Renal cortex interstitium (tissue), 11 donors: ENCODE data around the gene SELENOH. TPM values are rescaled to one million over a fixed set of nuclear protein-coding genes. Genes with fewer than 3 reads are reported as not detected.

Source experiments
- DNase-seq, 11 donors: peaks; one replicate each; pipeline ENCODE4 v3.0.0-alpha.2; 2013; ENCODE audit warnings: low read depth in 9 of 11, low spot score in 4 of 11; ENCODE audit errors: extremely low read depth in 1 of 11
- polyA plus RNA-seq, 3 donors: library from polyadenylated mRNA; unstranded; fragments of 120-200 nt; gene quantifications; one replicate each; pipeline ENCODE4 v1.2.1, GENCODE V29; 2013; ENCODE audit not compliant: insufficient read length in 3 of 3

SELENOH gene
- polyA plus RNA-seq, 3 donors, result 113 to 133 (median 117) TPM

DNA sequence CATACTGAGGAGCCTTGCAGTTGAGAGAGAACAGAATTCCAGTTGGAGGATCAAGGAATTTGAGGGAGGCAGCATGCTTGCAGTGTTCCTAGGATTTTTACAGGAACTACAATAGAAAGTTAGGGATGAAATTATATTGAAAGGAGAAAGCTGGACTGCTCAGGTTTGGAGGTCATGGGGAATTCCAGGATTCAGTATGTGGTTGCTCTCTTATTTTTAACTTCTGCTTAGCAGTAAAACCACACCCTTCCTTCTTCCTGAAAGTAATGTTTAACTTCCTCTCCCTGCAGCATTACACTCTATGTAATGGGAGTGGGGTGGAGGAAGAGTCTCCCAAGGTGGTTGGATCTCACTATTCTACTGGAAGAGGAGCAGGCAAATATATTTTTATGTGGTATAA is 51.6 kb downstream of the SELENOH start:
- no peak for DNase-seq

Other genes starting within 250 kb of the SELENOH start
- gene SLC43A1, start 225.8 kb upstream of the SELENOH start, polyA plus RNA-seq, result 1 to 10 TPM; 4.5 to 7.1 (median 6.0) TPM
- 10 to 100 TPM; 32.0 to 40.3 (median 34.9) TPM for gene TIMM10, start 210.7 kb upstream of the SELENOH start, polyA plus RNA-seq
- under 1 TPM; 0.28 to 0.59 (median 0.45) TPM for gene SMTNL1, start 203.9 kb upstream of the SELENOH start, polyA plus RNA-seq
- 10 to 100 TPM; 31.9 to 38.4 (median 35.8) TPM for gene UBE2L6, start 173.8 kb upstream of the SELENOH start, polyA plus RNA-seq
- gene SERPING1, start 143.8 kb upstream of the SELENOH start, polyA plus RNA-seq, result 100 to 1,000 TPM; 133 to 161 (median 138) TPM
- 1 to 10 TPM; 2.6 to 5.6 (median 3.1) TPM for gene YPEL4, start 91.6 kb upstream of the SELENOH start, polyA plus RNA-seq
- gene CLP1, start 83.7 kb upstream of the SELENOH start, polyA plus RNA-seq, result 10 to 100 TPM; 14.5 to 18.5 (median 16.8) TPM
- gene ZDHHC5, start 73.4 kb upstream of the SELENOH start, polyA plus RNA-seq, result 10 to 100 TPM; 50.0 to 51.5 (median 50.6) TPM
- 10 to 100 TPM; 19.5 to 24.1 (median 21.8) TPM for gene MED19, start 29.3 kb upstream of the SELENOH start, polyA plus RNA-seq
- 100 to 1,000 TPM; 111 to 116 (median 114) TPM for gene TMX2, start 28.9 kb upstream of the SELENOH start, polyA plus RNA-seq
- under 1 TPM; 0.13 to 0.25 (median 0.15) TPM for gene BTBD18, start 10.3 kb downstream of the SELENOH start, polyA plus RNA-seq
- gene CTNND1, start 20.3 kb downstream of the SELENOH start, polyA plus RNA-seq, result 100 to 1,000 TPM; 189 to 245 (median 210) TPM